ENCODE data around the gene ARHGEF11. TPM values are rescaled to one million over a fixed set of nuclear protein-coding genes. Genes with fewer than 3 reads are reported as not detected.
A peak's percentile ranks its signal among the peaks of the same experiment; 100 is the strongest.

Gene ARHGEF11
- total and polyA plus RNA-seq, 9 of the 15 experiments (the other 6 are each of a cell fraction or from before 2014, with no cell fraction given), result 0.14 to 15.5 (median 9.0) TPM

DNA sequence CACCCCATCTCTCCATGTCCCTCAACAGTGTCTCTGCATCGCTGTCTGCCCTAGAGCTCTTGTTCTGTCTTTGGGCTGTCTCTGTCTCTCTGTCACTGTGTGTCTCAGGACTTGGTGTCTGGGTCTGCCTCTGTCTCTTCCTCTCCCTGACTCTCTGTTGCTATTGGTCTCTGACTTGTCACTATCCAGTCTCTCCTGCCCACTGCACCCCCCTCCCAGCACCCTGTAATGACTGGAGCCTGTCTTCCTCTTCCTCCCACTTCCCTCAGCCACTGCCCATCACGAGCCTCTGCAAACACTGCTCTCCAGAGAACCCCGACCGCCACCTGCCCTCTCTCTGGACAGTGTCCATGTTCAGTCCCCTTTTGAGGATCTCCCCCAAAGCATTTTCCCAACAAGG lies 139.9 kb downstream of the ARHGEF11 start:
- FAIRE-seq (peak; percentile 54), DNase-seq (ENCODE audit: extremely low read depth in 1 of 4, low spot score in 3 of 4) (no peak), ATAC-seq (no peak)
- Histone ChIP-seq H3K4me3 (no peak overlapping the region), H3K27me3 (ENCODE audit: control insufficient read depth in 2 of 2, insufficient read depth in 2 of 2, low read length in 2 of 2) (no peaks in the 10 kb centered on the region), H3K9me3 (replicated peaks; ENCODE audit: control insufficient read depth, insufficient read depth, low read depth, low read length) (no peaks in the 10 kb centered on the region), H4K20me1 (replicated peaks; ENCODE audit: control insufficient read depth, insufficient read depth, low read length) (no peaks in the 10 kb centered on the region), H2AFZ (ENCODE audit: low read depth, low read length) (no peak overlapping the region), H3K9ac (ENCODE audit: insufficient read depth in 1 of 2, low read depth in 2 of 2, low read length in 2 of 2) (no peak overlapping the region), H3K4me2 (ENCODE audit: insufficient read depth, low read length) (no peak overlapping the region), H3K9me1 (ENCODE audit: control insufficient read depth, insufficient read depth, low read length) (peaks cover 4% of the 10 kb centered on the region), H3K4me1 (replicated peaks in 1 of 2; ENCODE audit: control insufficient read depth in 2 of 2, insufficient read depth in 2 of 2, low read length in 2 of 2) (peaks cover 15 to 60% of the 10 kb centered on the region in 2 experiments), H3K36me3 (ENCODE audit: control insufficient read depth, insufficient read depth, low read length) (no peaks in the 10 kb centered on the region), H3K79me2 (ENCODE audit: control insufficient read depth, insufficient read depth, low read length) (no peaks in the 10 kb centered on the region), H3K27ac (ENCODE audit: extremely low read depth, low read depth, low read length) (no peak overlapping the region)
- ChIA-PET CTCF (ENCODE audit: low intra/inter-chr PET ratio) (no interaction called here), POLR2A (interaction anchor here (0.6 kb wide), 1 partner anchor 281 kb away, joined by 3 read pairs; no protein-coding TSS in a partner anchor)
- no TSS peak for BruUV-seq (replicated peaks)
- in situ Hi-C loops (cut with MboI), result no loop called here
- intact Hi-C loops (cut with micrococcal nuclease), result no loop called here
- no peak for TF ChIP-seq ZNF175 (CRISPR knock-in tag; IDR thresholded peaks at IDR 0.05; ENCODE audit: low read depth)
- no peak for TF ChIP-seq TCFL5 (CRISPR knock-in tag; conservative IDR thresholded peaks at IDR 0.05)
- no peak for TF ChIP-seq ZNF3 (CRISPR knock-in tag; IDR thresholded peaks at IDR 0.05)
- 22% methylated on average over 4 of the region's 4 CpGs for WGBS (ENCODE audit: insufficient coverage, low coverage, missing lambda C conversion rate)

DNA sequence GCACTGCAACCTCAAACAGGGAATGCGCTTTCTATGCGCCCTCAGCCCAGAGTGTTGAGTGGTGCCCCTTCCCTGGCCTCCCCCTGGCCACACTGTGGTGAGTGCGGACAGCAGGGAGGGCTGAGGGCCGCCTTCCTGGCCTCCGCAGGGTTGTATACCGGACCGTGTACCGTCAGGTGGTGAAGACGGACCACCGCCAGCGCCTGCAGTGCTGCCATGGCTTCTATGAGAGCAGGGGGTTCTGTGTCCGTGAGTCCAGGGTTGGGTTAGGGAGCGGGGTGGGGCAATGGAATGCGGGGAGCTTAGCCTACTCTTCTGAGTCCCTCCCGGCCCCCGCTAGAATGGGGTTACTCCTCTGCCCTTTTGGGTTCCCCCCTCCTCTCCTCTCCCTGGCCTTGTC lies 140.4 kb downstream of the ARHGEF11 start:
- no TSS peak for BruUV-seq (replicated peaks)
- no peaks in the 10 kb centered on the region for H3K36me3 ChIP-seq (ENCODE audit: control insufficient read depth, insufficient read depth, low read length)
- WGBS (ENCODE audit: insufficient coverage, low coverage, missing lambda C conversion rate), result 62% methylated on average over 16 of the region's 16 CpGs
- no peaks in the 10 kb centered on the region for H4K20me1 ChIP-seq (replicated peaks; ENCODE audit: control insufficient read depth, insufficient read depth, low read length)
- FAIRE-seq (no peak), DNase-seq (ENCODE audit: extremely low read depth in 1 of 4, low spot score in 3 of 4) (no peak), ATAC-seq (no peak)
- H3K9me3 ChIP-seq (replicated peaks; ENCODE audit: control insufficient read depth, insufficient read depth, low read depth, low read length), result no peaks in the 10 kb centered on the region
- H3K9me1 ChIP-seq (ENCODE audit: control insufficient read depth, insufficient read depth, low read length), result peaks cover 4% of the 10 kb centered on the region
- no peak overlapping the region for H3K4me3 ChIP-seq
- H3K4me2 ChIP-seq (ENCODE audit: insufficient read depth, low read length), result no peak overlapping the region
- H3K4me1 ChIP-seq (replicated peaks in 1 of 2; ENCODE audit: control insufficient read depth in 2 of 2, insufficient read depth in 2 of 2, low read length in 2 of 2), result peaks cover 16 to 57% of the 10 kb centered on the region in 2 experiments
- H3K27me3 ChIP-seq (ENCODE audit: control insufficient read depth in 2 of 2, insufficient read depth in 2 of 2, low read length in 2 of 2), result no peaks in the 10 kb centered on the region
- H3K27ac ChIP-seq (ENCODE audit: extremely low read depth, low read depth, low read length), result no peak overlapping the region
- intact Hi-C loops (cut with micrococcal nuclease) (no loop called here), in situ Hi-C loops (cut with MboI) (no loop called here)
- no peak overlapping the region for H3K9ac ChIP-seq (ENCODE audit: insufficient read depth in 1 of 2, low read depth in 2 of 2, low read length in 2 of 2)
- CTCF ChIA-PET (ENCODE audit: low intra/inter-chr PET ratio), result no interaction called here
- no peaks in the 10 kb centered on the region for H3K79me2 ChIP-seq (ENCODE audit: control insufficient read depth, insufficient read depth, low read length)
- no peak overlapping the region for H2AFZ ChIP-seq (ENCODE audit: low read depth, low read length)
- POLR2A ChIA-PET, result interaction anchor here (0.6 kb wide), 1 partner anchor 281 kb away, joined by 3 read pairs; no protein-coding TSS in a partner anchor
- TF ChIP-seq ARID2 (IDR thresholded peaks at IDR 0.05) (no peak), ZEB2 (IDR thresholded peaks at IDR 0.05) (no peak), TCFL5 (CRISPR knock-in tag; conservative IDR thresholded peaks at IDR 0.05) (no peak), CREB1 (IDR thresholded peaks at IDR 0.05) (no peak), CREB1 (CRISPR knock-in tag; IDR thresholded peaks at IDR 0.05) (no peak), MEF2D (tag; conservative IDR thresholded peaks at IDR 0.05; ENCODE audit: low read depth) (no peak), ZNF445 (CRISPR knock-in tag; IDR thresholded peaks at IDR 0.05; ENCODE audit: low read depth) (no peak), ZNF77 (CRISPR knock-in tag; IDR thresholded peaks at IDR 0.05) (no peak), ZNF408 (CRISPR knock-in tag; IDR thresholded peaks at IDR 0.05; ENCODE audit: low read depth) (no peak)
- TF ChIP-seq, protein P1, sequence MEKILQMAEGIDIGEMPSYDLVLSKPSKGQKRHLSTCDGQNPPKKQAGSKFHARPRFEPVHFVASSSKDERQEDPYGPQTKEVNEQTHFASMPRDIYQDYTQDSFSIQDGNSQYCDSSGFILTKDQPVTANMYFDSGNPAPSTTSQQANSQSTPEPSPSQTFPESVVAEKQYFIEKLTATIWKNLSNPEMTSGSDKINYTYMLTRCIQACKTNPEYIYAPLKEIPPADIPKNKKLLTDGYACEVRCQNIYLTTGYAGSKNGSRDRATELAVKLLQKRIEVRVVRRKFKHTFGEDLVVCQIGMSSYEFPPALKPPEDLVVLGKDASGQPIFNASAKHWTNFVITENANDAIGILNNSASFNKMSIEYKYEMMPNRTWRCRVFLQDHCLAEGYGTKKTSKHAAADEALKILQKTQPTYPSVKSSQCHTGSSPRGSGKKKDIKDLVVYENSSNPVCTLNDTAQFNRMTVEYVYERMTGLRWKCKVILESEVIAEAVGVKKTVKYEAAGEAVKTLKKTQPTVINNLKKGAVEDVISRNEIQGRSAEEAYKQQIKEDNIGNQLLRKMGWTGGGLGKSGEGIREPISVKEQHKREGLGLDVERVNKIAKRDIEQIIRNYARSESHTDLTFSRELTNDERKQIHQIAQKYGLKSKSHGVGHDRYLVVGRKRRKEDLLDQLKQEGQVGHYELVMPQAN (IDR thresholded peaks at IDR 0.05; ENCODE audit: borderline replicate concordance), result no peak
- TF ChIP-seq, protein P2, sequence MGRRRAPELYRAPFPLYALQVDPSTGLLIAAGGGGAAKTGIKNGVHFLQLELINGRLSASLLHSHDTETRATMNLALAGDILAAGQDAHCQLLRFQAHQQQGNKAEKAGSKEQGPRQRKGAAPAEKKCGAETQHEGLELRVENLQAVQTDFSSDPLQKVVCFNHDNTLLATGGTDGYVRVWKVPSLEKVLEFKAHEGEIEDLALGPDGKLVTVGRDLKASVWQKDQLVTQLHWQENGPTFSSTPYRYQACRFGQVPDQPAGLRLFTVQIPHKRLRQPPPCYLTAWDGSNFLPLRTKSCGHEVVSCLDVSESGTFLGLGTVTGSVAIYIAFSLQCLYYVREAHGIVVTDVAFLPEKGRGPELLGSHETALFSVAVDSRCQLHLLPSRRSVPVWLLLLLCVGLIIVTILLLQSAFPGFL (CRISPR knock-in tag; IDR thresholded peaks at IDR 0.05), result no peak
- TF ChIP-seq, protein P3, sequence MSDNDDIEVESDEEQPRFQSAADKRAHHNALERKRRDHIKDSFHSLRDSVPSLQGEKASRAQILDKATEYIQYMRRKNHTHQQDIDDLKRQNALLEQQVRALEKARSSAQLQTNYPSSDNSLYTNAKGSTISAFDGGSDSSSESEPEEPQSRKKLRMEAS (CRISPR knock-in tag; IDR thresholded peaks at IDR 0.05), result no peak

Measured in K562 (cell line).